WTC11 (cell line): ENCODE results near the gene IL1RAPL1. TPM values are rescaled to one million over a fixed set of nuclear protein-coding genes. Genes with fewer than 3 reads are reported as not detected.

Source experiments
- ATAC-seq: fragments of 200-7000 bp; cut with Tn5 transposase; 2 replicates; pipeline ENCODE4 v1.10.0; 2021; ENCODE audit warnings: mild to moderate bottlenecking, moderate library complexity
- CTCF ChIA-PET: fragments of 300-600 bp; sonication (Branson Sonifier 250); formaldehyde crosslinking; loops from one replicate; lab custom pipeline; 2021; ENCODE audit warnings: antibody characterized with exemption; lab: Charles Lee
- POLR2A ChIA-PET: fragments of 350-600 bp; sonication (Branson Sonifier 250); formaldehyde crosslinking; loops from one replicate; lab custom pipeline; 2021; ENCODE audit warnings: antibody characterized with exemption; lab: Charles Lee
- DNase-seq: peaks from one replicate; pipeline ENCODE4 v3.0.0; 2021; ENCODE audit warnings: low spot score
- H3K27ac Mint-ChIP-seq: 2 replicates; pipeline ENCODE4 v1.8.0; 2021; ENCODE audit warnings: mixed read lengths
- H3K27me3 Mint-ChIP-seq: 2 replicates; pipeline ENCODE4 v1.8.0; 2021; ENCODE audit warnings: low read depth, mild to moderate bottlenecking, moderate library complexity, mixed read lengths
- H3K36me3 Mint-ChIP-seq: 2 replicates; pipeline ENCODE4 v1.8.0; 2021; ENCODE audit warnings: mixed read lengths
- H3K4me1 Mint-ChIP-seq: 2 replicates; pipeline ENCODE4 v1.8.0; 2022; ENCODE audit warnings: mixed read lengths
- H3K4me3 Mint-ChIP-seq: 2 replicates; pipeline ENCODE4 v1.8.0; 2021; ENCODE audit warnings: mild to moderate bottlenecking, moderate library complexity, mixed read lengths
- H3K9me3 Mint-ChIP-seq: 2 replicates; pipeline ENCODE4 v1.8.0; 2021; ENCODE audit warnings: mixed read lengths
- FOXK1 ChIP-seq: sonication (generic); formaldehyde crosslinking; IDR thresholded peaks from 2 replicates; pipeline ENCODE4 v1.8.0; 2022; ENCODE audit warnings: mild to moderate bottlenecking, moderate library complexity, missing genetic modification reagents
- GTF2I ChIP-seq: fragments of 250-450 bp; sonication (Bioruptor Pico); conservative IDR thresholded peaks from 2 replicates; pipeline ENCODE4 v1.4.0; 2021; ENCODE audit warnings: mild to moderate bottlenecking
- NR1H2 ChIP-seq: sonication (generic); formaldehyde crosslinking; IDR thresholded peaks from 2 replicates; pipeline ENCODE4 v1.9.0; 2021; ENCODE audit warnings: mild to moderate bottlenecking, moderate library complexity, missing genetic modification reagents
- TCF7 ChIP-seq: sonication (generic); formaldehyde crosslinking; IDR thresholded peaks from 2 replicates; pipeline ENCODE4 v1.8.0; 2022; ENCODE audit warnings: mild to moderate bottlenecking, low read depth, missing genetic modification reagents, moderate library complexity
- TEAD1 ChIP-seq: sonication (generic); formaldehyde crosslinking; IDR thresholded peaks from 2 replicates; pipeline ENCODE4 v1.8.0; 2022; ENCODE audit warnings: mild to moderate bottlenecking, missing genetic modification reagents
- ZNF138 ChIP-seq: sonication (generic); formaldehyde crosslinking; conservative IDR thresholded peaks from 2 replicates; pipeline ENCODE4 v1.8.1; 2022; ENCODE audit warnings: mild to moderate bottlenecking, moderate library complexity, missing genetic modification reagents
- total RNA-seq: library from RNA; stranded (reverse); gene quantifications from 3 replicates; pipeline ENCODE4 v1.2.3, GENCODE V29; 2021
- TF ChIP-seq, protein P1 (sequence below): sonication (generic); formaldehyde crosslinking; IDR thresholded peaks from 2 replicates; pipeline ENCODE4 v1.8.1; 2023; ENCODE audit warnings: mild to moderate bottlenecking, missing genetic modification reagents, borderline replicate concordance
- TF ChIP-seq, protein P2 (sequence below): sonication (generic); formaldehyde crosslinking; IDR thresholded peaks from 2 replicates; pipeline ENCODE4 v1.8.0; 2023; ENCODE audit warnings: mild to moderate bottlenecking, missing genetic modification reagents
- TF ChIP-seq, protein P3 (sequence below): sonication (generic); formaldehyde crosslinking; IDR thresholded peaks from 2 replicates; pipeline ENCODE4 v1.8.1; 2023; ENCODE audit warnings: mild to moderate bottlenecking, moderate library complexity, missing genetic modification reagents
- TF ChIP-seq, protein P4 (sequence below): sonication (generic); formaldehyde crosslinking; IDR thresholded peaks from 2 replicates; pipeline ENCODE4 v1.8.1; 2022; ENCODE audit warnings: low read depth, mild to moderate bottlenecking, moderate library complexity, missing genetic modification reagents, borderline replicate concordance
- TF ChIP-seq, protein P5 (sequence below): sonication (generic); formaldehyde crosslinking; IDR thresholded peaks from 2 replicates; pipeline ENCODE4 v1.8.1; 2022; ENCODE audit warnings: mild to moderate bottlenecking, missing genetic modification reagents, moderate library complexity, borderline replicate concordance

The IL1RAPL1 gene
- total RNA-seq, 1 experiment from 2014 or later = 0.13 TPM

DNA sequence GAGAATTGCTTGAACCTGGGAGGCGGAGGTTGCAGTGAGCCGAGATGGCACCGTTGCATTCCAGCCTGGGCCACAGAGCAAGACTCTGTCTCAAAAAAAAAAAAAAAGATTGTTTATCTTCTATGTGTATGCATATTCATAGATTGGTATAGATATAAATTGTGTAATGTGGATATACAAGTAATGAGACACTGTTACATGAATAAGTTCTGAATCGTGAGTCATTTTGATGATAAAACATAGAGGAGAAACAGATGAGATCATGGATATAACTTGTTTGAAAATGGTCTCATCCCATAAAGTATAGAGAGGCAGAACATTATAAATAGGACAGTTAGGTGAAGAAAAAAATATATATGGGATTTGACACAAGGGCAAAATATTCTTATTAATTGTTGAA lies 628.0 kb downstream of the IL1RAPL1 start (continued):
- TF ChIP-seq, protein P1, sequence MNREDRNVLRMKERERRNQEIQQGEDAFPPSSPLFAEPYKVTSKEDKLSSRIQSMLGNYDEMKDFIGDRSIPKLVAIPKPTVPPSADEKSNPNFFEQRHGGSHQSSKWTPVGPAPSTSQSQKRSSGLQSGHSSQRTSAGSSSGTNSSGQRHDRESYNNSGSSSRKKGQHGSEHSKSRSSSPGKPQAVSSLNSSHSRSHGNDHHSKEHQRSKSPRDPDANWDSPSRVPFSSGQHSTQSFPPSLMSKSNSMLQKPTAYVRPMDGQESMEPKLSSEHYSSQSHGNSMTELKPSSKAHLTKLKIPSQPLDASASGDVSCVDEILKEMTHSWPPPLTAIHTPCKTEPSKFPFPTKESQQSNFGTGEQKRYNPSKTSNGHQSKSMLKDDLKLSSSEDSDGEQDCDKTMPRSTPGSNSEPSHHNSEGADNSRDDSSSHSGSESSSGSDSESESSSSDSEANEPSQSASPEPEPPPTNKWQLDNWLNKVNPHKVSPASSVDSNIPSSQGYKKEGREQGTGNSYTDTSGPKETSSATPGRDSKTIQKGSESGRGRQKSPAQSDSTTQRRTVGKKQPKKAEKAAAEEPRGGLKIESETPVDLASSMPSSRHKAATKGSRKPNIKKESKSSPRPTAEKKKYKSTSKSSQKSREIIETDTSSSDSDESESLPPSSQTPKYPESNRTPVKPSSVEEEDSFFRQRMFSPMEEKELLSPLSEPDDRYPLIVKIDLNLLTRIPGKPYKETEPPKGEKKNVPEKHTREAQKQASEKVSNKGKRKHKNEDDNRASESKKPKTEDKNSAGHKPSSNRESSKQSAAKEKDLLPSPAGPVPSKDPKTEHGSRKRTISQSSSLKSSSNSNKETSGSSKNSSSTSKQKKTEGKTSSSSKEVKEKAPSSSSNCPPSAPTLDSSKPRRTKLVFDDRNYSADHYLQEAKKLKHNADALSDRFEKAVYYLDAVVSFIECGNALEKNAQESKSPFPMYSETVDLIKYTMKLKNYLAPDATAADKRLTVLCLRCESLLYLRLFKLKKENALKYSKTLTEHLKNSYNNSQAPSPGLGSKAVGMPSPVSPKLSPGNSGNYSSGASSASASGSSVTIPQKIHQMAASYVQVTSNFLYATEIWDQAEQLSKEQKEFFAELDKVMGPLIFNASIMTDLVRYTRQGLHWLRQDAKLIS = no peak
- TF ChIP-seq, protein P2, sequence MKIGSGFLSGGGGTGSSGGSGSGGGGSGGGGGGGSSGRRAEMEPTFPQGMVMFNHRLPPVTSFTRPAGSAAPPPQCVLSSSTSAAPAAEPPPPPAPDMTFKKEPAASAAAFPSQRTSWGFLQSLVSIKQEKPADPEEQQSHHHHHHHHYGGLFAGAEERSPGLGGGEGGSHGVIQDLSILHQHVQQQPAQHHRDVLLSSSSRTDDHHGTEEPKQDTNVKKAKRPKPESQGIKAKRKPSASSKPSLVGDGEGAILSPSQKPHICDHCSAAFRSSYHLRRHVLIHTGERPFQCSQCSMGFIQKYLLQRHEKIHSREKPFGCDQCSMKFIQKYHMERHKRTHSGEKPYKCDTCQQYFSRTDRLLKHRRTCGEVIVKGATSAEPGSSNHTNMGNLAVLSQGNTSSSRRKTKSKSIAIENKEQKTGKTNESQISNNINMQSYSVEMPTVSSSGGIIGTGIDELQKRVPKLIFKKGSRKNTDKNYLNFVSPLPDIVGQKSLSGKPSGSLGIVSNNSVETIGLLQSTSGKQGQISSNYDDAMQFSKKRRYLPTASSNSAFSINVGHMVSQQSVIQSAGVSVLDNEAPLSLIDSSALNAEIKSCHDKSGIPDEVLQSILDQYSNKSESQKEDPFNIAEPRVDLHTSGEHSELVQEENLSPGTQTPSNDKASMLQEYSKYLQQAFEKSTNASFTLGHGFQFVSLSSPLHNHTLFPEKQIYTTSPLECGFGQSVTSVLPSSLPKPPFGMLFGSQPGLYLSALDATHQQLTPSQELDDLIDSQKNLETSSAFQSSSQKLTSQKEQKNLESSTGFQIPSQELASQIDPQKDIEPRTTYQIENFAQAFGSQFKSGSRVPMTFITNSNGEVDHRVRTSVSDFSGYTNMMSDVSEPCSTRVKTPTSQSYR = no peak
- TF ChIP-seq FOXK1 = no peak

DNA sequence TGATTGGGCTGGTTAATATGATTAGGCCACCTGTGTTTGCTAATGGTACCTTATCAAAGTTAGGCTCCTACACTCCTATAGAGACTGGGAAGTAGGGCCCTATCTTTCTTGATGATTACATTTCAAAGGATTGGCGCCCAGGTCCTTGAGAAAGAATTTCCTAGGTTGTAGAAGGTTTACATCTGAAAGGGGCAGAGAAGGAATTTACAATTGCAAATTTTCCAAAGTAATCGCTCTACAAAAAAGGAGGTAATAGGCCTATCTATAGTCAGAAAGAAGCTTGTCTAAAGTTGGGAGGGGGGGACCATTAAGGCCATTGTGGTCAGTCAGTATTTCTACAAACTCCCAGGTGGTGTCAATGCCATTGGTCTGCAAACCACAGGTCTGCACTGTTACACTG lies 638.4 kb downstream of the IL1RAPL1 start:
- Mint-ChIP-seq H3K9me3 (no peaks in the 10 kb centered on the region), H3K27ac (no peak overlapping the region), H3K4me3 (no peak overlapping the region), H3K4me1 (no peaks in the 10 kb centered on the region)
- DNase-seq = no peak
- TF ChIP-seq TEAD1 (CRISPR knock-in tag) (0 out of 2 replicates have a peak, but pooled peaks have one; percentile 17), TCF7 (CRISPR knock-in tag) (no peak)
- TF ChIP-seq, all 79 proteins: peak for 1
- H3K27me3 Mint-ChIP-seq = peaks cover 99% of the 10 kb centered on the region
- POLR2A ChIA-PET = no interaction called here
- CTCF ChIA-PET = no interaction called here
- ATAC-seq = peak; percentile 95
- no peaks in the 10 kb centered on the region for H3K36me3 Mint-ChIP-seq

DNA sequence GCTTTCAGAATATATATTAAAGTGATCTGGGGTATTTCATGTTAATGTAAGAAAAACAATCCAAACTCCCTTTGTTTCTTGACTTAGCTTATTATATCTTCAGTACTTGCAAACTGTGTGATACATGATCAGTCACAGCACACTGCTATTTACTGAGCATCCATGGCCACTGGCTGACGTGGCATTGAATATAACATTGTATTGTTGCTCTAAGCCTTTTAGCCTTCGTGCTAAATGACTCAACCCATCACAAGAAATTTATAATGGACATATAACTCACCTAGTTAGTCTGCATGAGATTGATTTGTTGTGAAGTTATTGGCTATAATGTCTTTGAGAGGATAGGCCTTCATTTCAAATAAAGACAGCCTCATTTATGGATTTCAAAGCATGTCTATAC lies 642.6 kb downstream of the IL1RAPL1 start:
- no peak for DNase-seq
- POLR2A ChIA-PET = no interaction called here
- Mint-ChIP-seq H3K27me3 (peaks cover 94% of the 10 kb centered on the region), H3K36me3 (no peaks in the 10 kb centered on the region), H3K9me3 (no peaks in the 10 kb centered on the region), H3K4me3 (no peak overlapping the region), H3K4me1 (no peaks in the 10 kb centered on the region), H3K27ac (no peak overlapping the region)
- TF ChIP-seq, protein P3, sequence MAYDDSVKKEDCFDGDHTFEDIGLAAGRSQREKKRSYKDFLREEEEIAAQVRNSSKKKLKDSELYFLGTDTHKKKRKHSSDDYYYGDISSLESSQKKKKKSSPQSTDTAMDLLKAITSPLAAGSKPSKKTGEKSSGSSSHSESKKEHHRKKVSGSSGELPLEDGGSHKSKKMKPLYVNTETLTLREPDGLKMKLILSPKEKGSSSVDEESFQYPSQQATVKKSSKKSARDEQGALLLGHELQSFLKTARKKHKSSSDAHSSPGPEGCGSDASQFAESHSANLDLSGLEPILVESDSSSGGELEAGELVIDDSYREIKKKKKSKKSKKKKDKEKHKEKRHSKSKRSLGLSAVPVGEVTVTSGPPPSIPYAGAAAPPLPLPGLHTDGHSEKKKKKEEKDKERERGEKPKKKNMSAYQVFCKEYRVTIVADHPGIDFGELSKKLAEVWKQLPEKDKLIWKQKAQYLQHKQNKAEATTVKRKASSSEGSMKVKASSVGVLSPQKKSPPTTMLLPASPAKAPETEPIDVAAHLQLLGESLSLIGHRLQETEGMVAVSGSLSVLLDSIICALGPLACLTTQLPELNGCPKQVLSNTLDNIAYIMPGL (CRISPR knock-in tag) = no peak
- TF ChIP-seq ZNF138 (CRISPR knock-in tag) = no peak
- TF ChIP-seq, protein P4, sequence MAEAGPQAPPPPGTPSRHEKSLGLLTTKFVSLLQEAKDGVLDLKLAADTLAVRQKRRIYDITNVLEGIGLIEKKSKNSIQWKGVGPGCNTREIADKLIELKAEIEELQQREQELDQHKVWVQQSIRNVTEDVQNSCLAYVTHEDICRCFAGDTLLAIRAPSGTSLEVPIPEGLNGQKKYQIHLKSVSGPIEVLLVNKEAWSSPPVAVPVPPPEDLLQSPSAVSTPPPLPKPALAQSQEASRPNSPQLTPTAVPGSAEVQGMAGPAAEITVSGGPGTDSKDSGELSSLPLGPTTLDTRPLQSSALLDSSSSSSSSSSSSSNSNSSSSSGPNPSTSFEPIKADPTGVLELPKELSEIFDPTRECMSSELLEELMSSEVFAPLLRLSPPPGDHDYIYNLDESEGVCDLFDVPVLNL (CRISPR knock-in tag) = no peak
- no peak for TF ChIP-seq NR1H2 (CRISPR knock-in tag)
- no peak for TF ChIP-seq GTF2I (CRISPR knock-in tag)
- TF ChIP-seq, protein P5, sequence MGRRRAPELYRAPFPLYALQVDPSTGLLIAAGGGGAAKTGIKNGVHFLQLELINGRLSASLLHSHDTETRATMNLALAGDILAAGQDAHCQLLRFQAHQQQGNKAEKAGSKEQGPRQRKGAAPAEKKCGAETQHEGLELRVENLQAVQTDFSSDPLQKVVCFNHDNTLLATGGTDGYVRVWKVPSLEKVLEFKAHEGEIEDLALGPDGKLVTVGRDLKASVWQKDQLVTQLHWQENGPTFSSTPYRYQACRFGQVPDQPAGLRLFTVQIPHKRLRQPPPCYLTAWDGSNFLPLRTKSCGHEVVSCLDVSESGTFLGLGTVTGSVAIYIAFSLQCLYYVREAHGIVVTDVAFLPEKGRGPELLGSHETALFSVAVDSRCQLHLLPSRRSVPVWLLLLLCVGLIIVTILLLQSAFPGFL = no peak
- CTCF ChIA-PET = no interaction called here
- ATAC-seq = no peak
